WERI-Rb-1 (cell line): ENCODE data around the gene SAMD4A.
A peak's percentile ranks its signal among the peaks of the same experiment; 100 is the strongest.

Source experiments
- DNase-seq: peaks from one replicate; pipeline ENCODE4 v3.0.0-alpha.2; 2020
- H3K27ac ChIP-seq: fragments of 250-450 bp; sonication (Bioruptor Pico); 2 replicates; pipeline ENCODE4 v1.5.1; 2020; ENCODE audit warnings: mild to moderate bottlenecking, moderate library complexity
- H3K27me3 ChIP-seq: fragments of 250-450 bp; sonication (Bioruptor Pico); 2 replicates; pipeline ENCODE4 v1.5.1; 2021; ENCODE audit warnings: mild to moderate bottlenecking, low read depth, moderate library complexity; ENCODE audit not compliant: insufficient read depth, severe bottlenecking
- H3K36me3 ChIP-seq: fragments of 250-450 bp; sonication (Bioruptor Pico); 2 replicates; pipeline ENCODE4 v1.5.1; 2020; ENCODE audit warnings: mild to moderate bottlenecking, moderate library complexity
- H3K4me3 ChIP-seq: 2 replicates; pipeline ENCODE4 v1.5.1; 2011; ENCODE audit warnings: low read depth, mild to moderate bottlenecking, control low read depth, low read length
- H3K9me3 ChIP-seq: fragments of 250-450 bp; sonication (Bioruptor Pico); 2 replicates; pipeline ENCODE4 v1.5.1; 2021; ENCODE audit warnings: mild to moderate bottlenecking, moderate library complexity; ENCODE audit not compliant: severe bottlenecking
- CTCF ChIP-seq: IDR thresholded peaks from 2 replicates; pipeline ENCODE4 v1.5.1; 2011; ENCODE audit warnings: low read depth, mild to moderate bottlenecking, control low read depth, inconsistent platforms, low read length

SAMD4A gene

GRCh38 chr14:54671537-54671936, 104.6 kb downstream of the SAMD4A start:
- Histone ChIP-seq H3K27ac (no peak overlapping the region), H3K27me3 (no peaks in the 10 kb centered on the region), H3K9me3 (no peaks in the 10 kb centered on the region), H3K36me3 (0 out of 2 replicates have a peak, but pooled peaks cover 7% of the 10 kb centered on the region), H3K4me3 (no peak overlapping the region)
- TF ChIP-seq CTCF, result no peak
- peak; percentile 30 for DNase-seq

GRCh38 chr14:54672181-54672580, 105.3 kb downstream of the SAMD4A start:
- H3K4me3 ChIP-seq, result no peak overlapping the region
- TF ChIP-seq CTCF, result no peak
- H3K27me3 ChIP-seq, result no peaks in the 10 kb centered on the region
- DNase-seq, result no peak
- no peaks in the 10 kb centered on the region for H3K9me3 ChIP-seq
- 0 out of 2 replicates have a peak, but pooled peaks cover 7% of the 10 kb centered on the region for H3K36me3 ChIP-seq
- H3K27ac ChIP-seq, result no peak overlapping the region

- Histone ChIP-seq H3K27me3 (no peaks in the 10 kb centered on the region), H3K9me3 (no peaks in the 10 kb centered on the region), H3K36me3 (0 out of 2 replicates have a peak, but pooled peaks cover 7% of the 10 kb centered on the region), H3K4me3 (no peak overlapping the region), H3K27ac (no peak overlapping the region)
- TF ChIP-seq CTCF, result no peak
- no peak for DNase-seq
These were observed 105.8 kb downstream of the SAMD4A start for GRCh38 chr14:54672688-54673087.

GRCh38 chr14:54673193-54674045, 106.5 kb downstream of the SAMD4A start:
- Histone ChIP-seq H3K27me3 (no peaks in the 10 kb centered on the region), H3K36me3 (0 out of 2 replicates have a peak, but pooled peaks cover 7% of the 10 kb centered on the region), H3K9me3 (no peaks in the 10 kb centered on the region), H3K4me3 (no peak overlapping the region), H3K27ac (no peak overlapping the region)
- no peak for TF ChIP-seq CTCF
- DNase-seq, result no peak

GRCh38 chr14:54674046-54674741, 107.3 kb downstream of the SAMD4A start:
- Histone ChIP-seq H3K27ac (no peak overlapping the region), H3K36me3 (0 out of 2 replicates have a peak, but pooled peaks cover 2% of the 10 kb centered on the region), H3K9me3 (no peaks in the 10 kb centered on the region), H3K4me3 (no peak overlapping the region), H3K27me3 (no peaks in the 10 kb centered on the region)
- TF ChIP-seq CTCF, result no peak
- no peak for DNase-seq
